DOHH2 (cell line): Measurements from ENCODE around the gene RNF212.

Source experiments
- EZH2phosphoT487 ChIP-seq: fragments of 200-600 bp; sonication (generic); IDR thresholded peaks from 2 replicates; pipeline ENCODE4 v1.6.1; 2017; ENCODE audit warnings: borderline replicate concordance, mild to moderate bottlenecking, antibody characterized with exemption, low read length, moderate library complexity, mixed read lengths
- TF ChIP-seq, protein P1 (sequence below): fragments of 200-600 bp; sonication (generic); IDR thresholded peaks from one replicate; pipeline ENCODE4 v1.5.1; 2014; ENCODE audit warnings: antibody characterized with exemption, mild to moderate bottlenecking, low read depth, low read length; ENCODE audit not compliant: poor library complexity, severe bottlenecking

DNA sequence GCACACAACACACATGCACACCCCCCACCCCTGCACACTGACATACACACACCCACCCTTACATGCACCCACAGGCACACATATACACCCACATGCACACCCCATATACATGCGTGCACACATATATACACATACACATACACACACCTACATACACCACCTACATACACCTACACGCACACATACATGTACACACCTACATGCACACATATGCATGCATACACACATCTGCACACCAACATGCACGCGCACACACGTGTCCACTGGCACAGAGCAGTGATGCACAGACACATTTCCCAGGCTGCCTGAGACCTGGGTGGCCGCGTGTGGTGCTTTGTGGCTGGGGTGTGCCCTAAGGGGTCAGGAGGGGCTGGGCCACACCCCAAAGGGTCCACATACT is 70.2 kb downstream of the RNF212 start:
- TF ChIP-seq, protein P1, sequence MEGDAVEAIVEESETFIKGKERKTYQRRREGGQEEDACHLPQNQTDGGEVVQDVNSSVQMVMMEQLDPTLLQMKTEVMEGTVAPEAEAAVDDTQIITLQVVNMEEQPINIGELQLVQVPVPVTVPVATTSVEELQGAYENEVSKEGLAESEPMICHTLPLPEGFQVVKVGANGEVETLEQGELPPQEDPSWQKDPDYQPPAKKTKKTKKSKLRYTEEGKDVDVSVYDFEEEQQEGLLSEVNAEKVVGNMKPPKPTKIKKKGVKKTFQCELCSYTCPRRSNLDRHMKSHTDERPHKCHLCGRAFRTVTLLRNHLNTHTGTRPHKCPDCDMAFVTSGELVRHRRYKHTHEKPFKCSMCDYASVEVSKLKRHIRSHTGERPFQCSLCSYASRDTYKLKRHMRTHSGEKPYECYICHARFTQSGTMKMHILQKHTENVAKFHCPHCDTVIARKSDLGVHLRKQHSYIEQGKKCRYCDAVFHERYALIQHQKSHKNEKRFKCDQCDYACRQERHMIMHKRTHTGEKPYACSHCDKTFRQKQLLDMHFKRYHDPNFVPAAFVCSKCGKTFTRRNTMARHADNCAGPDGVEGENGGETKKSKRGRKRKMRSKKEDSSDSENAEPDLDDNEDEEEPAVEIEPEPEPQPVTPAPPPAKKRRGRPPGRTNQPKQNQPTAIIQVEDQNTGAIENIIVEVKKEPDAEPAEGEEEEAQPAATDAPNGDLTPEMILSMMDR, result no peak
- TF ChIP-seq EZH2phosphoT487, result no peak
